ENCODE measurements around the gene TMEM151B. TPM values are rescaled to one million over a fixed set of nuclear protein-coding genes. Genes with fewer than 3 reads are reported as not detected.
A peak's percentile ranks its signal among the peaks of the same experiment; 100 is the strongest.

The TMEM151B gene
- total and polyA plus RNA-seq, 9 of the 15 experiments (the other 6 are each of a cell fraction or from before 2014, with no cell fraction given) = not detected

DNA sequence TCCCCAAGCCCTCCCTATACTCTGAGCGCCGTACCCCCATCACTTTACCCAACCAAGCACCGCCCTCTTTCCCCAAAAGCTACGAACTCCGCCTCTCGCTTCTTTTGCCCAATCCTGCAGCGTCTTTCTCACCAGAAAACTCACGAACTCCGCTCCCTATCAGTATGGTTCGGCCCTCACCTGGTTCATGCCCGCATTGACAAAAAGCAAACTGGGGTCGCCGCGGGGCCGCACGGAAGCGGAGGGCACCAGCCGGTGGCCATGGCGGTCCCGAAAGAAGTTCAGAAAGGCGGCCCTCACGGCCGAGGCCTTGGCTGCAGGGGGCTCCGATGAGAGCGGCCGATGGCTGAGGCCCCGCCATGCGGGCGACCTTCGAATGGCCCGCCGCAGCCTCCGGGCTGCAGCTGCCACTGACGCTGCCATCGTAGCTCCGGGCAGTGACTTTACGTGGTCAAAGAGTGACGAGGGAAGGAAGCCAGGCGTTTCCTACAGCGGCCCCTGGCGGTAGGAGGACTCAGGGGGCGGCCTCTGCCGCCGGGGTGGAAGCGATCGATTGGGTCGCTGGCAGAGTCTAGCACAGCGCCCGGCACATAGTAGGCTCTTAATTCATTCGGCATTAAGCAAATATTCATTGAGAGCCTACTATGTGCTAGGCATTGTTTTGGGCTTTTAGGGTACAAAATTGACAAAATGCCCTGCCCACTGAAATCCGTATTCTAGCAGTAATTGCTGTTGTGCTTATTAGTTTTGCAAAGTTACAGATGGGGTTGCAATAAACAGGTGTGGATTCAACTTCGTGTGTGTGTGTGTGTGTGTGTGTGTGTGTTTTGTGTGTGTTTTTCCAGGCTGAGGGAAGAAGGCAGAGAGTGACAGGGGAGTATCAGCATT lies 42.9 kb downstream of the TMEM151B start, which contains the start of gene AARS2 (continued):
- TF ChIP-seq, protein P1, sequence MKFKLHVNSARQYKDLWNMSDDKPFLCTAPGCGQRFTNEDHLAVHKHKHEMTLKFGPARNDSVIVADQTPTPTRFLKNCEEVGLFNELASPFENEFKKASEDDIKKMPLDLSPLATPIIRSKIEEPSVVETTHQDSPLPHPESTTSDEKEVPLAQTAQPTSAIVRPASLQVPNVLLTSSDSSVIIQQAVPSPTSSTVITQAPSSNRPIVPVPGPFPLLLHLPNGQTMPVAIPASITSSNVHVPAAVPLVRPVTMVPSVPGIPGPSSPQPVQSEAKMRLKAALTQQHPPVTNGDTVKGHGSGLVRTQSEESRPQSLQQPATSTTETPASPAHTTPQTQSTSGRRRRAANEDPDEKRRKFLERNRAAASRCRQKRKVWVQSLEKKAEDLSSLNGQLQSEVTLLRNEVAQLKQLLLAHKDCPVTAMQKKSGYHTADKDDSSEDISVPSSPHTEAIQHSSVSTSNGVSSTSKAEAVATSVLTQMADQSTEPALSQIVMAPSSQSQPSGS (CRISPR knock-in tag; IDR thresholded peaks at IDR 0.05) = no peak
- TF ChIP-seq MCM3 (IDR thresholded peaks at IDR 0.05) = no peak
- TF ChIP-seq, protein P2, sequence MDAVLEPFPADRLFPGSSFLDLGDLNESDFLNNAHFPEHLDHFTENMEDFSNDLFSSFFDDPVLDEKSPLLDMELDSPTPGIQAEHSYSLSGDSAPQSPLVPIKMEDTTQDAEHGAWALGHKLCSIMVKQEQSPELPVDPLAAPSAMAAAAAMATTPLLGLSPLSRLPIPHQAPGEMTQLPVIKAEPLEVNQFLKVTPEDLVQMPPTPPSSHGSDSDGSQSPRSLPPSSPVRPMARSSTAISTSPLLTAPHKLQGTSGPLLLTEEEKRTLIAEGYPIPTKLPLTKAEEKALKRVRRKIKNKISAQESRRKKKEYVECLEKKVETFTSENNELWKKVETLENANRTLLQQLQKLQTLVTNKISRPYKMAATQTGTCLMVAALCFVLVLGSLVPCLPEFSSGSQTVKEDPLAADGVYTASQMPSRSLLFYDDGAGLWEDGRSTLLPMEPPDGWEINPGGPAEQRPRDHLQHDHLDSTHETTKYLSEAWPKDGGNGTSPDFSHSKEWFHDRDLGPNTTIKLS (IDR thresholded peaks at IDR 0.05; ENCODE audit: borderline replicate concordance, low read depth) = peak; percentile 91
- TF ChIP-seq, protein P3, sequence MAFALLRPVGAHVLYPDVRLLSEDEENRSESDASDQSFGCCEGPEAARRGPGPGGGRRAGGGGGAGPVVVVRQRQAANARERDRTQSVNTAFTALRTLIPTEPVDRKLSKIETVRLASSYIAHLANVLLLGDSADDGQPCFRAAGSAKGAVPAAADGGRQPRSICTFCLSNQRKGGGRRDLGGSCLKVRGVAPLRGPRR (CRISPR knock-in tag; IDR thresholded peaks at IDR 0.05) = no peak
- peak; percentile 96 for TF ChIP-seq POLR2A (conservative IDR thresholded peaks at IDR 0.05)
- TF ChIP-seq CBX1 (IDR thresholded peaks at IDR 0.05; ENCODE audit: low read depth) = peak; percentile 97
- 0 out of 2 replicates have a peak, but pooled peaks have one; percentile 15 for TF ChIP-seq JUNB (CRISPR knock-in tag; conservative IDR thresholded peaks at IDR 0.05)
- TF ChIP-seq, protein P4, sequence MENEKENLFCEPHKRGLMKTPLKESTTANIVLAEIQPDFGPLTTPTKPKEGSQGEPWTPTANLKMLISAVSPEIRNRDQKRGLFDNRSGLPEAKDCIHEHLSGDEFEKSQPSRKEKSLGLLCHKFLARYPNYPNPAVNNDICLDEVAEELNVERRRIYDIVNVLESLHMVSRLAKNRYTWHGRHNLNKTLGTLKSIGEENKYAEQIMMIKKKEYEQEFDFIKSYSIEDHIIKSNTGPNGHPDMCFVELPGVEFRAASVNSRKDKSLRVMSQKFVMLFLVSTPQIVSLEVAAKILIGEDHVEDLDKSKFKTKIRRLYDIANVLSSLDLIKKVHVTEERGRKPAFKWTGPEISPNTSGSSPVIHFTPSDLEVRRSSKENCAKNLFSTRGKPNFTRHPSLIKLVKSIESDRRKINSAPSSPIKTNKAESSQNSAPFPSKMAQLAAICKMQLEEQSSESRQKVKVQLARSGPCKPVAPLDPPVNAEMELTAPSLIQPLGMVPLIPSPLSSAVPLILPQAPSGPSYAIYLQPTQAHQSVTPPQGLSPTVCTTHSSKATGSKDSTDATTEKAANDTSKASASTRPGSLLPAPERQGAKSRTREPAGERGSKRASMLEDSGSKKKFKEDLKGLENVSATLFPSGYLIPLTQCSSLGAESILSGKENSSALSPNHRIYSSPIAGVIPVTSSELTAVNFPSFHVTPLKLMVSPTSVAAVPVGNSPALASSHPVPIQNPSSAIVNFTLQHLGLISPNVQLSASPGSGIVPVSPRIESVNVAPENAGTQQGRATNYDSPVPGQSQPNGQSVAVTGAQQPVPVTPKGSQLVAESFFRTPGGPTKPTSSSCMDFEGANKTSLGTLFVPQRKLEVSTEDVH (IDR thresholded peaks at IDR 0.05; ENCODE audit: low read depth, partially characterized antibody) = no peak
- TF ChIP-seq TCF7 (IDR thresholded peaks at IDR 0.05; ENCODE audit: borderline replicate concordance) = no peak
- TF ChIP-seq E2F3 (CRISPR knock-in tag; IDR thresholded peaks at IDR 0.05) = no peak
- TF ChIP-seq CBFA2T2 (conservative IDR thresholded peaks at IDR 0.05) = no peak
- TF ChIP-seq DDX20 (tag; IDR thresholded peaks at IDR 0.05; ENCODE audit: low read depth) = no peak
- TF ChIP-seq, protein P5, sequence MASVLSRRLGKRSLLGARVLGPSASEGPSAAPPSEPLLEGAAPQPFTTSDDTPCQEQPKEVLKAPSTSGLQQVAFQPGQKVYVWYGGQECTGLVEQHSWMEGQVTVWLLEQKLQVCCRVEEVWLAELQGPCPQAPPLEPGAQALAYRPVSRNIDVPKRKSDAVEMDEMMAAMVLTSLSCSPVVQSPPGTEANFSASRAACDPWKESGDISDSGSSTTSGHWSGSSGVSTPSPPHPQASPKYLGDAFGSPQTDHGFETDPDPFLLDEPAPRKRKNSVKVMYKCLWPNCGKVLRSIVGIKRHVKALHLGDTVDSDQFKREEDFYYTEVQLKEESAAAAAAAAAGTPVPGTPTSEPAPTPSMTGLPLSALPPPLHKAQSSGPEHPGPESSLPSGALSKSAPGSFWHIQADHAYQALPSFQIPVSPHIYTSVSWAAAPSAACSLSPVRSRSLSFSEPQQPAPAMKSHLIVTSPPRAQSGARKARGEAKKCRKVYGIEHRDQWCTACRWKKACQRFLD (CRISPR knock-in tag; IDR thresholded peaks at IDR 0.05) = no peak
- no peak for TF ChIP-seq CREBBP (IDR thresholded peaks at IDR 0.05; ENCODE audit: low read depth, low read length)
- peak; percentile 86 for TF ChIP-seq JUND (IDR thresholded peaks at IDR 0.05; ENCODE audit: borderline replicate concordance, low read depth, low read length)
- no peak; the same call in 2 of the 3 replicates for TF ChIP-seq JUND (tag; IDR thresholded peaks at IDR 0.05; ENCODE audit: borderline replicate concordance, low read depth, low read length)
- no peak for TF ChIP-seq CBX5 (IDR thresholded peaks at IDR 0.05; ENCODE audit: borderline replicate concordance, low read depth)
- TF ChIP-seq ZNF583 (CRISPR knock-in tag; IDR thresholded peaks at IDR 0.05) = no peak

All from K562 (cell line).